Tibial nerve (tissue), 4 donors: ENCODE data around the gene SNX10.

Experiments
- CTCF ChIP-seq, 5 experiments: fragments of 200-600 bp in 3 of 5; fragments of 450-650 bp in 2 of 5; sonication (generic) in 3 of 5; IDR thresholded peaks; one replicate each; pipeline ENCODE4 v1.5.1; 2016 to 2019; ENCODE audit warnings: antibody characterized with exemption in 5 of 5, mild to moderate bottlenecking in 3 of 5, moderate library complexity in 2 of 5
- EP300 ChIP-seq, 2 donors: sonication (generic); formaldehyde crosslinking; IDR thresholded peaks; one replicate each; pipeline ENCODE4 v1.6.1; 2017; ENCODE audit warnings: antibody characterized with exemption in 2 of 2, mild to moderate bottlenecking in 1 of 2
- POLR2A ChIP-seq, 2 donors: fragments of 450-650 bp; IDR thresholded peaks; one replicate each; pipeline ENCODE4 v1.6.1; 2017; ENCODE audit warnings: antibody characterized with exemption in 2 of 2, mild to moderate bottlenecking in 2 of 2, moderate library complexity in 2 of 2

GRCh38 chr7:26365901-26366275, 74.2 kb downstream of the SNX10 start:
- TF ChIP-seq CTCF (IDR thresholded peaks at IDR 0.05) (no peak), POLR2A (IDR thresholded peaks at IDR 0.05) (no peak), EP300 (IDR thresholded peaks at IDR 0.05) (no peak)
